ACHN (cell line): ENCODE measurements around the gene HIPK2.

Source experiments
- DNase-seq: peaks from one replicate; pipeline ENCODE4 v3.0.0-alpha.2; 2015
- in situ Hi-C: cut with HindIII; loops from 2 replicates; pipeline ENCODE4 v1.10.0; 2017; ENCODE audit warnings: low sequenced_read_pairs, low pct_ligation_motif_present, low pct_unique_long_range_greater_than_20kb

Gene HIPK2

GRCh38 chr7:139762886-139763285, 14.9 kb downstream of the HIPK2 start:
- in situ Hi-C loops, result no loop called here
- DNase-seq, result peak; percentile 62

- DNase-seq, result no peak
- in situ Hi-C loops, result no loop called here
These were observed 19.4 kb downstream of the HIPK2 start for GRCh38 chr7:139758388-139758787.

GRCh38 chr7:139757968-139758367, 19.8 kb downstream of the HIPK2 start:
- in situ Hi-C loops, result no loop called here
- no peak for DNase-seq

GRCh38 chr7:139753693-139754111, 24.1 kb downstream of the HIPK2 start:
- in situ Hi-C loops, result no loop called here
- DNase-seq, result no peak

GRCh38 chr7:139753081-139753692, 24.6 kb downstream of the HIPK2 start:
- in situ Hi-C loops, result no loop called here
- no peak for DNase-seq

GRCh38 chr7:139752604-139753003, 25.2 kb downstream of the HIPK2 start:
- in situ Hi-C loops, result no loop called here
- DNase-seq, result no peak

GRCh38 chr7:139752148-139752547, 25.6 kb downstream of the HIPK2 start:
- in situ Hi-C loops, result no loop called here
- no peak for DNase-seq

GRCh38 chr7:139750459-139751095, 27.2 kb downstream of the HIPK2 start:
- in situ Hi-C loops, result no loop called here

GRCh38 chr7:139749545-139749944, 28.3 kb downstream of the HIPK2 start:
- no peak for DNase-seq
- in situ Hi-C loops, result no loop called here

More at GRCh38 chr7:139750459-139751095, 27.2 kb downstream of the HIPK2 start:
- DNase-seq, result no peak

GRCh38 chr7:139748941-139749340, 28.9 kb downstream of the HIPK2 start:
- in situ Hi-C loops, result no loop called here
- DNase-seq, result no peak

GRCh38 chr7:139748373-139748765, 29.4 kb downstream of the HIPK2 start:
- DNase-seq, result no peak
- in situ Hi-C loops, result no loop called here

GRCh38 chr7:139747662-139748372, 30.0 kb downstream of the HIPK2 start:
- DNase-seq, result no peak
- in situ Hi-C loops, result no loop called here

GRCh38 chr7:139746652-139747051, 31.1 kb downstream of the HIPK2 start:
- DNase-seq, result no peak
- in situ Hi-C loops, result no loop called here

GRCh38 chr7:139745678-139746143, 32.1 kb downstream of the HIPK2 start:
- DNase-seq, result no peak
- in situ Hi-C loops, result no loop called here

- no peak for DNase-seq
- in situ Hi-C loops, result no loop called here
These were observed 32.8 kb downstream of the HIPK2 start for GRCh38 chr7:139744768-139745677.

GRCh38 chr7:139743967-139744767, 33.6 kb downstream of the HIPK2 start:
- DNase-seq, result no peak

GRCh38 chr7:139743267-139743966, 34.4 kb downstream of the HIPK2 start:
- no peak for DNase-seq
- in situ Hi-C loops, result no loop called here

More at GRCh38 chr7:139743967-139744767, 33.6 kb downstream of the HIPK2 start:
- in situ Hi-C loops, result no loop called here
